Measurements from ENCODE around the gene NLGN1.

Gene NLGN1

DNA sequence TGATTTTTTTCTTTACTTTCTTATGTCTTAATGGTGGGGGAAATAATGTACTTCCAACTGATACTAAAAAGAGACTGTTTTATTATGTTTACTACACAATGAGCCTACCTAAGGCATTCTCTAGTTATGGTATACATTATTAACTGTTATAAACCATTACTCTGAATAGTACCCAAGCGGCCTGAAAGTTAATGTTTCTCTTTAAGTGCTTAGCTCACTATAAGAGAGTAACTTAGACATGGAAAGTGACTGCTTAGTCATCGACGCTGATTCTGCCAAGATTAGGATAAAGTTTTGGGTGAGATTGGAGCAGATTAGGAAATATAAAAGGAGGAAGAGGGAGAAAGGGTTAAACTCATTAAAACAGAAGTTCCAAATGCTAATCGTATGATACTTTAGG is 365.0 kb downstream of the NLGN1 start:
- no peak overlapping the region for H3K27ac Mint-ChIP-seq
- no peak overlapping the region for H3K4me3 Mint-ChIP-seq
- no peaks in the 10 kb centered on the region for H3K27me3 Mint-ChIP-seq
- H3K4me1 Mint-ChIP-seq = no peaks in the 10 kb centered on the region
- peaks cover 0 to 9% of the 10 kb centered on the region in 2 donors for H3K9me3 Mint-ChIP-seq
- DNase-seq (no peak), ATAC-seq (no peak)

DNA sequence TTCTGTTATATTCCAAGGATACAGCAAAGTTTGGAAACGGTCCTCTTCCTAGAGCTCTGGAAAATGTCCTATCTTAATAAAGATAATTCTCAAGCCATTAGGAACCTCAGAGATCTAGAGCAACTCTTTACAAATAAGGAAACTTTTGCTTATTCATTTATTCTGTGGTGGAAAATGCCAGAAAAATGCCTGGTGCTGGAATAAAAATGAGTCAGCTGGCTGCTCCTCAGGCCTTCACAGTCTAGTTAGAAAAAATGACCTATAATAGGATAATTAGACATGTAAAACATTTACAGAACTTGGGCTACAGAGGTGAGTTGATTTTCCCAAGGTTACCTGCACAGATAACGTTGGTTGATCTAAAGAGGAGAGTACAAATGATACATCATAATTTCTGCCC is 372.5 kb downstream of the NLGN1 start:
- peaks cover 0 to 14% of the 10 kb centered on the region in 2 donors for H3K9me3 Mint-ChIP-seq
- no peak for ATAC-seq
- H3K27me3 Mint-ChIP-seq = no peaks in the 10 kb centered on the region
- no peak for DNase-seq
- no peak overlapping the region for H3K4me3 Mint-ChIP-seq
- no peaks in the 10 kb centered on the region for H3K4me1 Mint-ChIP-seq
- H3K27ac Mint-ChIP-seq = no peak overlapping the region

DNA sequence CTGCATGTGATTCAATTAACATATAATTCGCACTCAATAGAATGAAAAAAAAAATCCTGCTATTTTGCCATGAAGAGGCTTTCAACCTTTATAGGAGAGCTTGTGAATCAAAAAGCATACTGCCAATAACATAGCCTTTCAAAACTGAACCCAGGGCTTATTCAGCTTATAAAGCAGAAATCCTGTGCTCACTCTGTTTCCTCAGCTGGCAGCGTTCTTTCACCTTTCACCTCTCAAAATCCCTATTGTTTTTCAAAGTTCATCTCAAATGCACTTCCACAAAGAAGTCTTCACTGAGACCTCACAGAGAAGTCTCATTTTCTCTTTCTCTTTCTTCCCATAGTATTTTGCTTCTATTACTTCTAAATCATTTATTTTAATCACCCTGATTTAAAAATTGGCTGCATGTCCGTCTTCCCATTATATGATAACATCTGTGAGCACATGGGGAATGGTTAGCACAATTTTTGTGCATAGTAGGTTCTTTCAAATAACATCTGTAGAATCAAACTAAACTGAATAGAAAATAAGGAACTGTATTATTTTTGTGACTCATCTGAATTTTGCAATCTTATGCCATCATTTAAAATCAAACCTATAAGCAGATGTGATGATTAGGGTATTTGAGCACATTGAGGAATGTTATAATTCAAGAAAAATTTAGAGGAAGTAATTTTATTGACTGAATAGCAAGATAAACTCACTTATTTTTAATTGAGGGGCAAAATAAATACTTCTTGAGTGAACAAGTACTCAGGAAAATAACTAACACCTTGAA is 373.4 kb downstream of the NLGN1 start:
- ATAC-seq (no peak), DNase-seq (no peak)
- peaks cover 0 to 14% of the 10 kb centered on the region in 2 donors for H3K9me3 Mint-ChIP-seq
- no peak overlapping the region for H3K27ac Mint-ChIP-seq
- H3K4me1 Mint-ChIP-seq = no peaks in the 10 kb centered on the region
- H3K27me3 Mint-ChIP-seq = no peaks in the 10 kb centered on the region
- H3K4me3 Mint-ChIP-seq = no peak overlapping the region

DNA sequence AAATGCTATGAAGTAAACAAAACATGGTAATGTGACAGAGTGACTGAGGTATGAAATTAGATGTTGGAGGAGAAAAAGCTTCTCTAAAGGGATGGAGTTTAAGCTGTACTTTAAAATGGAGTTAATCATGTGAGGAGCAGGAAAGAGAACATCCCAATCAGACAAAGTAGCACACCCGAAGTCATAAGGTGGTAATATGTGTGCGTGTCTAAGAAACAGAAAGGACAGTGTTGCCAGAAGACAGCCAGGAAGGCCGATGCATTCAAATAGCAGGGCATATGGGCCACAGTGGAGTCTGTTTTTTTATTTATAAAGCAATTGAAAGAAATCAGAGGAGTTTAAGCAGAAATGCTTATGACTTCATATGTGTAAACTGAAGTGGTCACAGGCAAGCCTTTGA is 376.3 kb downstream of the NLGN1 start:
- Mint-ChIP-seq H3K4me1 (no peaks in the 10 kb centered on the region), H3K27ac (no peak overlapping the region), H3K9me3 (peaks cover 0 to 14% of the 10 kb centered on the region in 2 donors), H3K27me3 (no peaks in the 10 kb centered on the region), H3K4me3 (no peak overlapping the region)
- no peak for DNase-seq
- ATAC-seq = no peak

DNA sequence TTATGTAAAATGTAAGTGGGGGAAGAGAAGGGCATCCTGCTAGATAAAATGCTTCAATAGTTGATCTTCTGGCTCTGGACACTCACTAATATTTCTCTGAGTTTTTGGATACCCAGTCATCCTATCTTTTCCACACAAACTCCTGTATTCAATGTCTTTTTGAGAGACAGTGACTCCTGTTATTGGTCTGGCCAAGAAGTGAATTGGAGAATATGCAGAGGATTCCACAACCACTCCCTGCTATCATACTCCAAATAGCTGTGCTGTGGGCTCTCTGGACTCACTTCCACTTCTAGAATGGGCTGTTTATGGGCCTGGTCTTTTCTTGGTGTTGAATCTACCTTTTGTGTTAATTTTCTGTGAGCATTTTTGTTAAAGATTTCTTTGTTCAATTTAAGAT is 376.8 kb downstream of the NLGN1 start:
- Mint-ChIP-seq H3K9me3 (peaks cover 0 to 10% of the 10 kb centered on the region in 2 donors), H3K27me3 (no peaks in the 10 kb centered on the region), H3K4me3 (no peak overlapping the region), H3K27ac (no peak overlapping the region), H3K4me1 (no peaks in the 10 kb centered on the region)
- ATAC-seq (no peak), DNase-seq (no peak)

DNA sequence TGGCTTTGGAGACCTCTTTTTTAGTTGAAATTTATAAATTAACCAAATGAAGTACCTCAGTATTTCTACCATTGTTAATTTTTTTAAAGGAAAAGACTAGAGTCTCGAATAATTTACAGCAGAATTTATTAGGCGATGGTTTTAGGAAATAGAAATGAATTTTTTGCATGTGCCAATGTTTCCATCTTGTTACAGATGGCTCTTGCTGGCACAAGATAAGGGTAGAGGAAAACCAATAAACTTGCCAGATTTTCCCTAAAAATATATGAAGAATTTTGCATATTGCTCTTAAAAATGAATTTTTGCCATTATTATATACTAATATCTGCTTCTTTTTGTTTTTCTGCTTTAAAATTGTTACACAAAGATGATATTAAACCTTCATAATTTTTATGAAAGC is 380.7 kb downstream of the NLGN1 start:
- DNase-seq (no peak), ATAC-seq (no peak)
- no peak overlapping the region for H3K27ac Mint-ChIP-seq
- H3K4me1 Mint-ChIP-seq = no peaks in the 10 kb centered on the region
- peaks cover 0 to 4% of the 10 kb centered on the region in 2 donors for H3K9me3 Mint-ChIP-seq
- H3K27me3 Mint-ChIP-seq = no peaks in the 10 kb centered on the region
- no peak overlapping the region for H3K4me3 Mint-ChIP-seq

DNA sequence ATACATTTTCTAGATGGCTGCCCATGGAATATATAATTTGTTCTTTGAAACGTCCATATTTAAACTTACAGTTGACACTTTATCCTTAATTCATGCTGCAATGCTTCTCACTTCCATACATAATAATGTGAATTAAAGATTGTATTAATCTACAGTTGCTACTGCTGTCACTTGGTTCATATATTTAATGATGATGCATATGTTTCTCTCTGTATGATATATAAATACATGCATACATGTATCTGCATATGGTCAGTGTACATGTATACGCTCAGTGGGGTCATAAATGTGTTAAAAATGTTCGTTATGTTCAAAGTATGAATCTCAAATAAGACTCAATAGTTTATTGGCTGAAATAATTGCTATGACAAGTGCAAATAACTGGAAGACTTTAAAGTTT is 382.5 kb downstream of the NLGN1 start:
- H3K27ac Mint-ChIP-seq = no peak overlapping the region
- no peak for ATAC-seq
- DNase-seq = no peak

DNA sequence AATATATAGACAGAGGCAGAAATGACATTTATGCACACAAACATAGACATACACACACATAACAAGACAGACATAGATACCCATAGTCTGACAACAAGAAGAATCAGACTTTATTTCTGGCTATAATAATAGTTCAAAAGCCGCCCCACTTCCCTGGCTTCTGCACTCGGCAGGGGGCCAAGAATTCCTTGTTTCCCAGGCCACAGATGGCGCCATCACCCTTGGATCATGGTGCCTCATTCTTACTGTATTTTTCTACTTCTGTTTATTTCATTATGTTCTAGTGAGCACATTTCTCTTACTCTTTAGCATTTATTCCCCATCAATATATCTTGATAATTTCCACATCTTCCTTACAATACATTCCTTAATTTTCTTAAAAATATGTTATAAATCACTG is 387.5 kb downstream of the NLGN1 start:
- Mint-ChIP-seq H3K4me1 (no peaks in the 10 kb centered on the region), H3K27ac (no peak overlapping the region), H3K27me3 (no peaks in the 10 kb centered on the region), H3K9me3 (peaks cover 0 to 5% of the 10 kb centered on the region in 2 donors), H3K4me3 (no peak overlapping the region)
- DNase-seq (no peak), ATAC-seq (no peak)

More for the DNA sequence above, 382.5 kb downstream of the NLGN1 start:
- H3K9me3 Mint-ChIP-seq = peaks cover 0 to 9% of the 10 kb centered on the region in 2 donors
- H3K4me1 Mint-ChIP-seq = no peaks in the 10 kb centered on the region
- no peaks in the 10 kb centered on the region for H3K27me3 Mint-ChIP-seq
- H3K4me3 Mint-ChIP-seq = no peak overlapping the region

DNA sequence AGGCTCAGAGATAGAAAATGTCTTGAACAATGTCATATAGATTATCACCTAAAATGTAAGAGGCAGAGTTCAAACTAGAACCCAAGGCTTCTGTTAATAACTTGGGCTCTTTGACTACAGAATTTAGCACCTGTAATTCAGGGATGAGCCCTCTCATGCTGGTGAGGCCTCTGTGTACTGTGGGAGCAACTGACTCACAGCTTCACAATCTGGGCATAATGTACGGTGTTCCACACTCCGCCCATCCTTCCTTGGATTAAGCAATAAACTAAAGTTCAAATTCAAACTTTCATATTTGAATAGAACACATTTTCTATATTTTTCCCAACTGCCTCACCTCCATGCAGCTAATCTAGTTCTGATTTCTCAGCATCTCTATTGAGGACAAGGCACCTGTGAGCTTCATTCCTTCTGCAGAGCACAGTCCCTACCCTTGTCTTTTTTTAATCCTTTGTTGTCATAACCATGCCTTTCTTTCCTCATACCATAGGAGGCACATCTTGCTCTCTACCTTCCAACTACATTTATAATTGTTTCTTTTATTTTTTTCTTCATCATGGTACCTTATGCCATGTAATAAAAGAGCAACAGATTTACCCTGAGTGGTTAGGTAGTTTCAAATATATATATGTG is 392.1 kb downstream of the NLGN1 start:
- ATAC-seq = no peak
- Mint-ChIP-seq H3K9me3 (no peaks in the 10 kb centered on the region), H3K27me3 (no peaks in the 10 kb centered on the region), H3K27ac (no peak overlapping the region), H3K4me3 (no peak overlapping the region), H3K4me1 (no peaks in the 10 kb centered on the region)
- no peak for DNase-seq

DNA sequence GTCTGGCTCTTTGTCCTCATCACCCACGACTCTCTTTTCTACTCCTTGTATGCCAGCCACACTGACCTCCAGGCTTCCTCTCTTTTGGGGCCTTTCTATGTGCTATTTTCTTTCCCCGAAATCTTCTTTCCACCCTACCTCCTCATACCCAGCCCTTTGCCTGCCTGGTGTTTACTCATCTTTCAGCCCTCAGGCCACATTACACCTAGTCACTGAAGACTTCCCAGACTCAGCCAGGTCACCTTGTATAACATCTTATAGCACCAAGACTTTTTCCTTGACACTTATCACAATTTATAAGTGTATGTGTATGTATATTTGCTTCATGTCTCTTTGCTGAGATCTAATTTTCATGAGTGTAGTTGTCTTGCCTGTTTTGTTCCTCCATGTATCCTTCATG is 396.4 kb downstream of the NLGN1 start:
- Mint-ChIP-seq H3K9me3 (no peaks in the 10 kb centered on the region), H3K27me3 (no peaks in the 10 kb centered on the region), H3K4me3 (no peak overlapping the region), H3K27ac (no peak overlapping the region), H3K4me1 (no peaks in the 10 kb centered on the region)
- no peak for ATAC-seq
- DNase-seq = no peak

DNA sequence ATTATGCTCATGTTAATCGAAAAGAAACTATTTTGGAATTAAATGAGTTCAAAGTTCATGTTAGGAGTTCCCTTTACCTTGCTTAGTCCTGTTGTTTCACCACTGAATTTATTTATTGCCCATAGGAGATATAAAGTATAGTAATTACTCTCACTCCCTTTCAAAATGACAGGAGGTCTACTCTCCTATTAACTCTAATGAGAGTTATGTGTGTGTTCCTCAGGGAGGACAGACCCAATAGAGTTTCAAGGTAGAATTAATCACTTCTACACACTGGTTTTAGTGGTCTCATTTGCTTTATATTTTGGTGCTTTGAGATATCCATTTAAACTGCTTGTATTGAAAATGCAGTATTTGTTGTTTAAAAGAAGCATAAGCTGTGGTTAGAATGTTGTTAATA is 398.9 kb downstream of the NLGN1 start:
- no peak for DNase-seq
- Mint-ChIP-seq H3K9me3 (no peaks in the 10 kb centered on the region), H3K27me3 (no peaks in the 10 kb centered on the region), H3K4me3 (no peak overlapping the region), H3K27ac (no peak overlapping the region), H3K4me1 (no peaks in the 10 kb centered on the region)
- no peak for ATAC-seq

DNA sequence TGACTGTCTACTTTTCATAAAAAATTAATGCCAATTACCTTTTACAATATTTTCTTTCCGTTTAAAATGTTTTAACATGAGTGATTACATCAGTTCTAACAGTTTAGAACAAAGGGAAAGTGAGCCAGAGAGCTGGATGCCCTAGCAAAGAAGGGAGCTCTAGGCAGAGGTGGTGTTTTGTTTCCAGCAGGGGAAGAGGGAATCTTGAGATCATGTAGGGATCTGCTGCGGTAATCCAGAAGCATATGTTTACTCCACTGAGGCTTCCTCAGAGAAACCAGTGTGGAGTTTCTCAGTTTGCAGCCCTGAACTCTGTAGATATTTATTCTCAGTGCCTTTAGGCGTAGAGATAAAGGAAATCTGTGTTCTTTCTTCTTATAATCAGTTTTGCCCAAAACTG is 399.3 kb downstream of the NLGN1 start:
- H3K4me3 Mint-ChIP-seq = no peak overlapping the region
- no peaks in the 10 kb centered on the region for H3K4me1 Mint-ChIP-seq
- no peaks in the 10 kb centered on the region for H3K27me3 Mint-ChIP-seq
- no peak overlapping the region for H3K27ac Mint-ChIP-seq
- ATAC-seq (no peak), DNase-seq (no peak)
- H3K9me3 Mint-ChIP-seq = no peaks in the 10 kb centered on the region

DNA sequence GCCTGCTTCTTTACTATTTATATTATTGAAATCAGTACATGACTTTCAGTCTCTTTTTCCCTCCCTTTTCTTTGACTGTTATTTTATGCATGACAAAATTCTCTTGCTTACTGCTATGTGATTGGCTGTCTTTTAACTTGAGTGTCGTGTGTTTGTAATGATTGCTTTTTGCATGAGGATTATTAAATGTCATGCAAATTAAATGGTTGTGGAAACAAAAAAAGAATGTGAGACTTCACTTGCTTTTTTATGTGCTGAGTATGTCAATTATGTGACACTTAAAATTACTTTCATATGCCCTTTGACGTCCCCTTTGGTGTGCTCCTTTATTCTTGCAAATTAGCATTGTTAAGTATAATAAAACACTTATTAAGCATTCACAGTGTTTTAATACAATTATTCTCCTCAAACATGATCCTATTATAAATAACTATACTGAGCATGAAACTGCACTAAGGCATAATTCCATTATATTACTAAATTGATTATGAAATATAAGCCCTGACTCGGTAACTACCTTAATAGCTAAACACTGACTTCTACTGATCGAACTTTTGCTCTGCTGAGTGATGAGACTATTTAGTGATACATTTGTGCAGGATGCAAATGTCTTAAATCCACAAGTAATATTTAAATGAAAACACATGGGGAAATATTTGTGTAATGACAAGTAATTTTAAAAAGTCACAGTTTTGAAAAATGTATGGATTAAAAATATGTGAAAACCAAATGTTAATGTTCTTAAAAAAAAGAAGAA is 401.7 kb downstream of the NLGN1 start:
- H3K4me3 Mint-ChIP-seq = no peak overlapping the region
- no peaks in the 10 kb centered on the region for H3K4me1 Mint-ChIP-seq
- ATAC-seq (no peak), DNase-seq (no peak)
- H3K27me3 Mint-ChIP-seq = no peaks in the 10 kb centered on the region
- H3K27ac Mint-ChIP-seq = no peak overlapping the region
- no peaks in the 10 kb centered on the region for H3K9me3 Mint-ChIP-seq

DNA sequence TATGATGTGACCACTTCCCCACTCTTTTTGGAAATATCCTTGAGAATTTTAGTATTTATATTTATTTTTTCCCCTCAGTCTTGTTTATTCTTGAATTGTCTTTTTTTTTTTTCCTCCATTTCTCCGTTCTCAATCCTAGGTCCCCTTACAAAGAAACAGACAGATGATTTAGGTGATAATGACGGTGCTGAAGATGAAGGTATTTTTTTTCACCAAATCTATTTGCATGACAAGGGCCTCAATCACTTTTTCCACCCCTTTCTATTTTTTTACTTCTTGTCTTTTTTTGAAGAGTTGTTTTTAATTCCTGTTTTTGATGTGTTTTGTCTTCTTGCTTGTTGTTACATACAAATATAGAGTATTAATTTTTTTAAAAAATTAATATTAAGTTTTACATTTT is 402.6 kb downstream of the NLGN1 start:
- H3K4me3 Mint-ChIP-seq = no peak overlapping the region
- H3K4me1 Mint-ChIP-seq = no peaks in the 10 kb centered on the region
- ATAC-seq (no peak), DNase-seq (no peak)
- no peaks in the 10 kb centered on the region for H3K9me3 Mint-ChIP-seq
- no peaks in the 10 kb centered on the region for H3K27me3 Mint-ChIP-seq
- H3K27ac Mint-ChIP-seq = no peak overlapping the region

DNA sequence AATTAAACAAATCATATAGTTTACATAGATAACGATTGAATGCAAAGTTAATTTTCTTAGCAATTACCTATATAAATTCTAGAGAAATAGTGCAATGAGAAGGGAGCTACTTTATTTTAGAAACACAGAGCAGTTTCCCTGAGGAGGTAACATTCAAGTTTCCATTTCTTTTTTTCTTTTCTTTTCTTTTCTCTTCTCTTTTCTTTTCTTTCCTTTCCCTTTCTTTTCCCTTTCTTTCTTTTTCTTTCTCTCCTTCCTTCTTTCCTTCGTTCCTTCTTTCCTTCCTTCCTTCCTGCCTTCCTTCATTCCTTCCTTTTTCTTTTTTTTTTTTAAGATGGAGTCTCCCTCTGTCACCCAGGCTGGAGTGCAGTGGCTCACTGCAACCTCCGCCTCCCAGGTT is 417.3 kb downstream of the NLGN1 start:
- Mint-ChIP-seq H3K4me3 (no peak overlapping the region), H3K9me3 (peaks cover 4 to 8% of the 10 kb centered on the region in 2 donors), H3K27ac (no peak overlapping the region), H3K4me1 (no peaks in the 10 kb centered on the region), H3K27me3 (no peaks in the 10 kb centered on the region)
- ATAC-seq (no peak), DNase-seq (no peak)

DNA sequence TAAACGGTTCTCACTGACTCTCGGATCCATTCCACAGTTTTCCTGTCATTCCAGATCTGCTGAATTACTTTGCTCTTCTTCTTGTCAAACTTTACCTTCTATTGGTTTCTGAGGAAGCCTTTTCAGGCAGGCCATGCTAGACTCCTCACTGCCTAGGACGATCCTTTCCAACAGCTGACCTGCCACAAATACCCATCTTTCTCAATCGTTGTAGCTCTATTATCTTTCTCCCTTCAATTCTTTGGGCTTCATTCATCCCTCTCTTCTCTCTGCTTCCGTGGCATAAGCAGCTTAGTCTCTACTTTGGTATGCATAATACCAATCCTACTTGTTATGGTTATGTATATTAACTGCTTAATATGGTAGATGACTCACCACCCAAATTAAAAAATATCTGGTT is 421.8 kb downstream of the NLGN1 start:
- ATAC-seq (no peak), DNase-seq (no peak)
- Mint-ChIP-seq H3K4me3 (no peak overlapping the region), H3K9me3 (peaks cover 4 to 8% of the 10 kb centered on the region in 2 donors), H3K27ac (no peak overlapping the region), H3K4me1 (no peaks in the 10 kb centered on the region), H3K27me3 (no peaks in the 10 kb centered on the region)

Measured in stimulated activated naive CD8-positive, alpha-beta T cell treated with anti-CD3 and anti-CD28 coated beads, Interleukin-15, amount 100 ng/mL, for 72 hours (primary cell).